Measurements from ENCODE around the gene SAMD1. TPM values are rescaled to one million over a fixed set of nuclear protein-coding genes. Genes with fewer than 3 reads are reported as not detected.

SAMD1 gene
- total RNA-seq, 1 experiment from 2014 or later: 56.0 TPM

- peak overlapping the region; percentile 84 for H3K27ac ChIP-seq (ENCODE audit: low read depth, low read length, poor library complexity, severe bottlenecking)
- no peaks in the 10 kb centered on the region for H3K27me3 ChIP-seq (replicated peaks; ENCODE audit: insufficient read depth, low read depth, low read length, poor library complexity)
- intact Hi-C loops (cut with micrococcal nuclease; ENCODE audit: unreplicated experiment): loop anchor here (5.0 kb wide), 3 partner anchors 212 to 347 kb away; no protein-coding TSS in a partner anchor
- ChIA-PET CTCF (no interaction called here), POLR2A (ENCODE audit: low non-redundant PET) (interaction anchor here (0.6 kb wide), 1 partner anchor 253 kb away, joined by 7 read pairs; no protein-coding TSS in a partner anchor)
- peaks cover 21% of the 10 kb centered on the region for H3K4me1 ChIP-seq (ENCODE audit: insufficient read depth, low read length, poor library complexity, severe bottlenecking)
- peak overlapping the region; percentile 89 for H3K4me3 ChIP-seq (ENCODE audit: low read depth, low read length, poor library complexity, severe bottlenecking)
- no peaks in the 10 kb centered on the region for H3K9me3 ChIP-seq (ENCODE audit: low read depth, low read length, poor library complexity, severe bottlenecking)
- no peak for DNase-seq (ENCODE audit: low spot score)
- BruUV-seq (replicated peaks): no TSS peak
- TF ChIP-seq CTCF (conservative IDR thresholded peaks at IDR 0.05; ENCODE audit: low read depth, low read length): no peak
- TF ChIP-seq EZH2 (IDR thresholded peaks at IDR 0.05; ENCODE audit: borderline replicate concordance, low read depth, low read length, poor library complexity, severe bottlenecking): no peak
- H3K36me3 ChIP-seq (ENCODE audit: insufficient read depth, low read length, poor library complexity, severe bottlenecking): peaks cover 4% of the 10 kb centered on the region
Measured at GRCh38 chr19:14135355-14135754, 44.8 kb upstream of the SAMD1 start.

- Histone ChIP-seq H3K27ac (ENCODE audit: low read depth, low read length, poor library complexity, severe bottlenecking) (no peak overlapping the region), H3K4me1 (ENCODE audit: insufficient read depth, low read length, poor library complexity, severe bottlenecking) (no peaks in the 10 kb centered on the region), H3K4me3 (ENCODE audit: low read depth, low read length, poor library complexity, severe bottlenecking) (no peak overlapping the region), H3K9me3 (ENCODE audit: low read depth, low read length, poor library complexity, severe bottlenecking) (no peaks in the 10 kb centered on the region), H3K36me3 (ENCODE audit: insufficient read depth, low read length, poor library complexity, severe bottlenecking) (peaks cover 19% of the 10 kb centered on the region), H3K27me3 (replicated peaks; ENCODE audit: insufficient read depth, low read depth, low read length, poor library complexity) (no peaks in the 10 kb centered on the region)
- POLR2A ChIA-PET (ENCODE audit: low non-redundant PET): no interaction called here
- BruUV-seq (replicated peaks): no TSS peak
- TF ChIP-seq EZH2 (IDR thresholded peaks at IDR 0.05; ENCODE audit: borderline replicate concordance, low read depth, low read length, poor library complexity, severe bottlenecking) (no peak), CTCF (conservative IDR thresholded peaks at IDR 0.05; ENCODE audit: low read depth, low read length) (no peak)
- intact Hi-C loops (cut with micrococcal nuclease; ENCODE audit: unreplicated experiment): no loop called here
- CTCF ChIA-PET: no interaction called here
- DNase-seq (ENCODE audit: low spot score): no peak
Measured at GRCh38 chr19:14127929-14128509, 37.5 kb upstream of the SAMD1 start.

GRCh38 chr19:14127176-14127575 is 36.6 kb upstream of the SAMD1 start:
- no peaks in the 10 kb centered on the region for H3K9me3 ChIP-seq (ENCODE audit: low read depth, low read length, poor library complexity, severe bottlenecking)
- POLR2A ChIA-PET (ENCODE audit: low non-redundant PET): no interaction called here
- H3K4me3 ChIP-seq (ENCODE audit: low read depth, low read length, poor library complexity, severe bottlenecking): no peak overlapping the region
- TF ChIP-seq CTCF (conservative IDR thresholded peaks at IDR 0.05; ENCODE audit: low read depth, low read length): no peak
- no peak for TF ChIP-seq EZH2 (IDR thresholded peaks at IDR 0.05; ENCODE audit: borderline replicate concordance, low read depth, low read length, poor library complexity, severe bottlenecking)
- H3K27me3 ChIP-seq (replicated peaks; ENCODE audit: insufficient read depth, low read depth, low read length, poor library complexity): no peaks in the 10 kb centered on the region
- no peak for DNase-seq (ENCODE audit: low spot score)
- BruUV-seq (replicated peaks): no TSS peak
- CTCF ChIA-PET: no interaction called here
- H3K4me1 ChIP-seq (ENCODE audit: insufficient read depth, low read length, poor library complexity, severe bottlenecking): no peaks in the 10 kb centered on the region
- intact Hi-C loops (cut with micrococcal nuclease; ENCODE audit: unreplicated experiment): no loop called here
- no peak overlapping the region for H3K27ac ChIP-seq (ENCODE audit: low read depth, low read length, poor library complexity, severe bottlenecking)
- peaks cover 19% of the 10 kb centered on the region for H3K36me3 ChIP-seq (ENCODE audit: insufficient read depth, low read length, poor library complexity, severe bottlenecking)
